Endothelial cell of umbilical vein (primary cell): ENCODE data around the gene GPR162.

Experiments used
- FOS ChIP-seq: IDR thresholded peaks from 2 replicates; pipeline ENCODE4 v1.6.1; 2011; ENCODE audit warnings: mild to moderate bottlenecking, low read length, moderate library complexity, borderline replicate concordance; ENCODE audit not compliant: insufficient read depth
- POLR2A ChIP-seq: IDR thresholded peaks from 2 replicates; pipeline ENCODE4 v1.6.1; 2012; ENCODE audit warnings: low read depth, mild to moderate bottlenecking, control low read depth, low read length
- POLR2AphosphoS5 ChIP-seq: IDR thresholded peaks from 2 replicates; pipeline ENCODE4 v1.6.1; 2012; ENCODE audit warnings: low read depth, mild to moderate bottlenecking, control low read depth, low read length, moderate library complexity; ENCODE audit not compliant: insufficient read depth
- TF ChIP-seq, protein P1 (sequence below), 2 donors: IDR thresholded peaks; 1 replicate in 1 of 2; 2 replicates in 1 of 2; pipeline ENCODE4 v1.5.1; 2011; ENCODE audit warnings: low read length in 2 of 2, mild to moderate bottlenecking in 2 of 2, moderate library complexity in 2 of 2, control low read depth in 1 of 2, inconsistent platforms in 1 of 2, low read depth in 1 of 2; ENCODE audit not compliant: insufficient read depth in 1 of 2; ENCODE audit errors: extremely low read depth in 1 of 2

- TF ChIP-seq, protein P1, sequence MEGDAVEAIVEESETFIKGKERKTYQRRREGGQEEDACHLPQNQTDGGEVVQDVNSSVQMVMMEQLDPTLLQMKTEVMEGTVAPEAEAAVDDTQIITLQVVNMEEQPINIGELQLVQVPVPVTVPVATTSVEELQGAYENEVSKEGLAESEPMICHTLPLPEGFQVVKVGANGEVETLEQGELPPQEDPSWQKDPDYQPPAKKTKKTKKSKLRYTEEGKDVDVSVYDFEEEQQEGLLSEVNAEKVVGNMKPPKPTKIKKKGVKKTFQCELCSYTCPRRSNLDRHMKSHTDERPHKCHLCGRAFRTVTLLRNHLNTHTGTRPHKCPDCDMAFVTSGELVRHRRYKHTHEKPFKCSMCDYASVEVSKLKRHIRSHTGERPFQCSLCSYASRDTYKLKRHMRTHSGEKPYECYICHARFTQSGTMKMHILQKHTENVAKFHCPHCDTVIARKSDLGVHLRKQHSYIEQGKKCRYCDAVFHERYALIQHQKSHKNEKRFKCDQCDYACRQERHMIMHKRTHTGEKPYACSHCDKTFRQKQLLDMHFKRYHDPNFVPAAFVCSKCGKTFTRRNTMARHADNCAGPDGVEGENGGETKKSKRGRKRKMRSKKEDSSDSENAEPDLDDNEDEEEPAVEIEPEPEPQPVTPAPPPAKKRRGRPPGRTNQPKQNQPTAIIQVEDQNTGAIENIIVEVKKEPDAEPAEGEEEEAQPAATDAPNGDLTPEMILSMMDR (IDR thresholded peaks at IDR 0.05; ENCODE audit: extremely low read depth in 1 of 2, insufficient read depth in 1 of 2, low read depth in 1 of 2, low read length in 2 of 2) = no peak
- TF ChIP-seq FOS (no peak), POLR2A (no peak), POLR2AphosphoS5 (no peak)
Observed at GRCh38 chr12:6839482-6840201, 18.0 kb downstream of the GPR162 start.
